NCI-H748 (cell line): ENCODE results near the gene PADI6.
"Not testable (repeated sequence)": the region's sequence is repeated elsewhere in the genome, so short reads cannot be mapped to it uniquely, and the experiment has no call there.

Experiments used
- DNase-seq: peaks from one replicate; lab custom pipeline; 2025; ENCODE audit not compliant: unreplicated experiment; lab: John Stamatoyannopoulos, UW

Gene PADI6

DNA sequence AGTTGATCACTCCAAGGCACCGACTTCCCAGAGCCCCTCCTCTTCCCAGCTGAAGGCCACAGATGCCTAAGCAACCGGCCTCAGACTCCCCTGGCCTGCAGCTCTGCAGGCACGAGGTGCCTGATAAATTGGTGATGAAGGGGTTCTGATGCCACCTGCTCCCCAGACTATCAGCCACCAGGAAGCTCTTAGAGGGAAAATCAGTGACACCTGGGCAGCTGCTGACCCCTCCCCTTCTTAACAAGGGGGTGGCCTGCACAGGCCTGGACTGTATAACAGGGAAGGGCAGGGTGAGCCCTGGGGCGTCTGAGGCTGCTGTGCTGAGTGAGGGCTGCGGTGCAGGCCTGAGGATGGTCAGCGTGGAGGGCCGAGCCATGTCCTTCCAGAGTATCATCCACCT lies at the start of gene PADI6:
Gene PADI6, plus strand, starts transcription at position 301 of the 400 bp plus-strand sequence. Its CDS starts 50 bp downstream, at position 351.
- DNase-seq = no peak

DNA sequence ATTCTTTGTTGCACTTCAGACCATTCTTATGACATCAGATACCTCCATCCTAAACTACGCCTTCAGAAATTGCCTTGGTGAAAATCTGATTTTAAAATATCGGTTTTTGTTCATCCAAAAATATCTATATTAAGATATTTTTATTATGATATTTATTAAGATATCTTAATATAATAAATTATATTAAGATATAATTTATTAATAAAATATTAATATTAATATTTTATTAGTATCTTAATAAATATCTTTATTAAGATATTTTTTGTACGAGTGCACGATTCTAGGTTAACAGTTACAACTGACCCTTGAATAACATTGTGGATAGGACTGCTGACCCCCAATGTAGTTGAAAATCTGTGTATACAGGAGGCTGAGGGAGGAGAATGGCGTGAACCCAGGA lies 43.1 kb upstream of the PADI6 start:
- no peak for DNase-seq

DNA sequence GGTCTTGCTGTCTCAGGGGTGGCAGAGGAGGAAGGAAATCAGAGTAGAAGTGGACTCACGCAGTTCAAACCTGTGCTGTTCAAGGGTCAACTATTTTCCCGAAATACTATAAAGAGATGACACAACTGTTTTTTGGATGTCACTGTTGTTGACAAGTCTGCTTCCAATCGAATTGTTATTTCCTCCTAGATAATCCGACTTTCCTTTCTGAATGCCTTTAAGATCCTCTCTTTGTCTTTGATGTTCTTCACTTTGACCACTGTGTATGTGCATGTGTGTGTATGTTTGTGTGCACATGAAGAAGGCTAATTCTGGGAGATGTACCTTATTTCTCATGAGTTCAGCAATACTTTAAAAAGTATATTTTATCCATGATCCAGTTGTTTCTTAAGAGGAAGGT lies 42.4 kb upstream of the PADI6 start:
- DNase-seq = no peak

DNA sequence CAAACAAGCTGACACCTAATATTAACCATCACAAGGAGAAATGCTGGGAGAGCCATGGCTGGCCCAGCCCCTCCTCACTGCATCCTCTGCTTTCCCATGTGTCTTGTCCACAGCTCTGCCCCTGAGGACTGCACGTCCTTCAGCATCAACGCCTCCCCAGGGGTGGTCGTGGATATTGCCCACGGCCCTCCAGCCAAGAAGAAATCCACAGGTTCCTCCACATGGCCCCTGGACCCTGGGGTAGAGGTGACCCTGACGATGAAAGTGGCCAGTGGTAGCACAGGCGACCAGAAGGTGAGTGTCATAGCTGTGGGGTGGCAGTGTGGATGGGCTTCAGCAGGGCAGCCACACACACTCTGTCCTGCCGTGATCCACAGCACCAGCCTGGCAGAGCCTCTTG lies 41.1 kb upstream of the PADI6 start:
- no peak for DNase-seq

DNA sequence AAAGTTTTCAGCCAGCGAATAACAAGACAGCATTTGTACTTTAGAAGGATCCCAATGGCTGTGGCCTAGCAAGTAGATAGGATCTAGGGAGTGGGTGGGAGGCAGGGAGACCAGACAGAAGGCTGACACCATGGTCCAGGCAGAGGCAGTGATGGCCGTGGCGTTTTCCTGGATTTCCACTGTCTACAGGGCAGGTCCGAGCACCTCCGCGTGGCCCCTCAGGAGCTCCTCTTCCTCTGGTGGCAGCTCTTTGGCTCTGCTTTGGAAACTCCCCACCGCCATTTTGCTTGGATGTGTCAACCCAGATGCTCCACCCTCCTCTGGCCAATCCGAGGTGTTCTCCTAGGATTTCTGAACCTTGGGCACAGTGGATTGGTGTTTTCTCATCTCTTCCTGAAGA lies 38.9 kb upstream of the PADI6 start:
- no peak for DNase-seq

DNA sequence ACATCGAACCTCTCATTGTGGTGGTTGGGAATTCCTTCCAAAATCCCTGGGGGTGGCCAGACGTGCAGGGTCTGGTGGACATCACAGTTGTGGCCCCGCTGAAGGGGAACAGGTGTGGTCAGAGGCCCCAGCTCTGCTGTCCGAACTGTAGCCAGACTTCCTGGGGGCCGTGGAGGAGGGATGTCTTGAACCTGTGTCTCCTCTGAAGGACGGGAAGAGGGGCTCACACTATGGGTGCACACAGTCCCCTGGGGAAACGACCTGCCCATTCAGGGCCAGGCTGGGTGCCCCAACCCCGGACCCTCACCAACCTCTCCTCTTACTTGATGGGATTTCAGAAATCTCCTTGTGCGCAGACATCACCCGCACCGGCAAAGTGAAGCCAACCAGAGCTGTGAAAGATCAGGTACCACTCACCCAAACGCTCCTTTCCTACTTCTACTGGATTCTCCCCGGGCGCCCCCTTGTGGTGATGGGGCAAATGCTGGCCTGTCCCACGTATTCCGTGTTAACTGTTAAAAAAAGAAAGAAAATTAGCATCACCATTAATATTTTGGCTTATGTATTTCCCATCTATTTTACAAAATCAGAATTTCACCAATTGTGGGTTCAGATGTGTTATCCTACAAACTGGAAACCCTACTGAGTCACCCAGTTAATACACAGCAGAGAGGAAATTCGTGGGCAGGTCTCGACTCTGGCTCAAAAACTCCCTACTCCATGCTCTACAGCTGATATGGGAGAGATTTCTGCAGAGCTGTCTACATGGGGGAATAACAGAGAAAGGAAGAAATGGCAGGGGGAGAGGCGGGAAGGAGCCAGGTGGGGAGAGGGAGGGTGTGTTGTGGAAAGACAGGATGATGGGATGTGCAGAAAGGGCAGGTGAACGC lies 35.9 kb upstream of the PADI6 start:
- peak; percentile 47 for DNase-seq

DNA sequence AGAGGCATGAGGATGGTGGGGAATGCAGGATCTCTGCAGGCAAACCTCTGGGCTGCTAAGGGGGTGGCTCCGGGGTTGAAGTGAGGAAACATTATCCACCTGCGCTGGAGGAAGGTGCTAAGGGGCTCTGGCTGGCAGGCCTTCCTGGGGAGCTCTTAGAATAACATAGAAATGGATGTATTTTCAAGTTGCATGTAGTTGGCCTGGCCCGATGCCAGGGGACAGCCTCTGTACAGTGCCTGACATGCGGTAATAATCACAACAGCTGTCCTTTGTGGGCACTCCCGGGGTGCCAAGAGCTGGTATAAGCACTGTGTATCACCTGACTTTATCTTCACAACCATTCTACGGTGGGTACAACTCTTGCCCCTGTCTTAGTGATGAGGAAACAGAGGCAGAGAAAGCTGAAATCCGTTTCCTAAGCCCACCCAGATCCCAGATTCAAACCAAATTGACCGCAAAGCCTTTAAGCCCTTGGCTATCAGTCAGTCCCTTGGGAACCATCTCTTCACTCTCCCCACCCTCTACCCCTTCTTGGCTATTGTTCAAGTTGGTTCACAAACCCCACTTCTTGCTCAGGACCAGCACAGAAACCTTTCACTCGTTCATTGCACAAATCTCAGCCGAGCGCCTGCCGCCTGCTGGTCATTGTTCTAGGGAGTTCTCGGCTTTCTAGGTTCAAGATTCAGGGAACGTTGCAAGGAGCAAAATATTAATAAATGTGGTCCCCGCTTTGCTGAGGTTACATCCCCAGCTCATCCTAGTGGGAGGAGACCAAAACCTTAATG lies 33.1 kb upstream of the PADI6 start:
- DNase-seq = no peak

DNA sequence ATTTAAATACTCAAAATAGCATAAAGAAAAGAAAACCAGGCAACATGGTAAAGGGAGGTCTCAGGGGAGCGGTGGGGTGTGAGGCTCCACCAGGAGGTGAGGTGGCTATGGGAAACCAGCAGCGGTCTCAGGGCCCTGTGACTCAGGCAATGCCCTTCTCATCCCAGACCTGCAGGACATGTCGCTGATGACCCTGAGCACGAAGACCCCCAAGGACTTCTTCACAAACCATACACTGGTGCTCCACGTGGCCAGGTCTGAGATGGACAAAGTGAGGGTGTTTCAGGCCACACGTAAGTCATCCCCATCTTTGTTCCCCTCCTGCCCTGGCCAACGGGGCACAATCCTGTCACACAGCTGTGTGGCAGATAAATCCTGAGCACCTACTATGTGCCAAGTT lies 32.5 kb upstream of the PADI6 start:
- no peak for DNase-seq

DNA sequence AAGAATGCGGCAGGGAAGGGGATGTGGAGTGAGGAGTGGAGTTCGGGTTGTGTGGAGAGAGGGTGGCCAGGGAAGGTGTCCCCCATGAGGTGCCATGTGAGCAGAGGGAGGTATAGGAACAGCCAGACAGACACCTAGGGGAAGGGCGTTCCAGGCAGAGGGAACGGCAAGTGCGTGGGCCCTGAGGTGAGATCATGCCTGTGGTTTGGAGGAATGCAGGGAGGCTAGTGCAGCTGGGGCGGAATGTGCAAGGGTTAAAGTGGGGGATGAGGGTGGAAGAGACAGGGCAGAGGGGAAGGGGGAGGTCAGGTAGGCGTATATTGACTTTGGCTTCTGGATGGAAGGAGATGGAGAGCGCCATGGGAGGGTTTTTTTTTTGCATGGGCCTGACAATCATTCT lies 31.6 kb upstream of the PADI6 start:
- no peak for DNase-seq

DNA sequence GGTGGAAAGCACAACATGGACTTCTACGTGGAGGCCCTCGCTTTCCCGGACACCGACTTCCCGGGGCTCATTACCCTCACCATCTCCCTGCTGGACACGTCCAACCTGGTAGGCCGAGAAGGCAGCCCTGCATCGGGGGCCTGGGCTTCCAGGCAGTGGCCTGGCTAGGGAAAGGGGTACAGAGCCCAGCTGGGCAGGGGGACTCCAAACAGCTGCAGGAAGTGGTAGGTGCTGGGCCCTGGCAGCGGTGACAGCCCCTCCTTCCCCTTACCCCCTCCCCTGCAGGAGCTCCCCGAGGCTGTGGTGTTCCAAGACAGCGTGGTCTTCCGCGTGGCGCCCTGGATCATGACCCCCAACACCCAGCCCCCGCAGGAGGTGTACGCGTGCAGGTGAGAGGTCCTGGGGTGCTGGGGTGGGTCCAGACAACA lies 30.0 kb upstream of the PADI6 start:
- no peak for DNase-seq

DNA sequence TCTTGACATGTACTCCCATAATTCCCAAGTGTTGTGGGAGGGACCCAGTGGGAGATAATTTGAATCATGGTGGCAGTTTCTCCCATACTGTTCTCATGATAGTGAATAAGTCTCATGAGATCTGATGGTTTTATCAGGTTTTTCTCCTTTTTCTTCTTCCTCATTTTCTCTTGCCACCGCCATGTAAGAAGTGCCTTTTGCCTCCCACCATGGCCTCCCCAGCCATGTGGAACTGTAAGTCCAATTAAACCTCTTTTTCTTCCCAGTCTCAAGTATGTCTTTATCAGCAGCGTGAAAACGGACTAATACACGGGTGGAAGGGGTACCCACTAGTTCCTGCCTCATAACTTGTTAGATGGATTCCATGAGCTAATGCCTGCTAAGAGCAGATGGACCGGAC lies 26.5 kb upstream of the PADI6 start:
- DNase-seq = not testable (repeated sequence)

DNA sequence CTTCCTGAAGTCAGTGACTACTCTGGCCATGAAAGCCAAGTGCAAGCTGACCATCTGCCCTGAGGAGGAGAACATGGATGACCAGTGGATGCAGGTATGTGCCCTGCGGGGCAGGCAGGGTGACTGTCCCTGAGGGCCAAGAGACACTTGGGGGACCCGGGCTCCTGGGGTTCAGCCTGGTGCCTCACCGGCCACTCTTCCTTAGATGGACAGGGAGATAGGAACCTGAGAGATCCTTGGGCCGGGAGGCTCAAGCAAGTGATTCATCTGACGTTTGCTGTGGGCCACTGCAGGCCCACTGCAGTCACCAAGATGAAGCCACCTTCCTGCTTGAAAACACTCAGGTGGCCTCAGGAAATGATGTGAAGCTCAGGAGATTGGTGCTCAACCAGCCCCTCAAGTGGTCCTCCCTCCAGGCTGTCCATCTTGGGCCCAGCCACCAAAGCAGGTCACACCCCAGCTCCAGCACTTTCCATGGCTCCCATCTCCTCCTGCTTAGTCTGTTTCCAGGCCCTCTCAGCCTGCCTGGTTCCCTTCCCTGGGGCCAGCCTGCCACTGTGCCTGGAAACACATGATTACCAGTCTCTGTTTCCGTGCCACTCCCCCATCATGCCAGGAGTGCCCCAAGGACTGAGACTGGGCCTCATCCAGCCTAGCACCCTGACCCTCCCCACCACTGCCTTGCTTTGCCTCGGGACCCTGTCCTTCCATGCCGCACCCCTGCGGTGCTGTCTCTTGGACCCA lies 25.8 kb upstream of the PADI6 start:
- DNase-seq = no peak

DNA sequence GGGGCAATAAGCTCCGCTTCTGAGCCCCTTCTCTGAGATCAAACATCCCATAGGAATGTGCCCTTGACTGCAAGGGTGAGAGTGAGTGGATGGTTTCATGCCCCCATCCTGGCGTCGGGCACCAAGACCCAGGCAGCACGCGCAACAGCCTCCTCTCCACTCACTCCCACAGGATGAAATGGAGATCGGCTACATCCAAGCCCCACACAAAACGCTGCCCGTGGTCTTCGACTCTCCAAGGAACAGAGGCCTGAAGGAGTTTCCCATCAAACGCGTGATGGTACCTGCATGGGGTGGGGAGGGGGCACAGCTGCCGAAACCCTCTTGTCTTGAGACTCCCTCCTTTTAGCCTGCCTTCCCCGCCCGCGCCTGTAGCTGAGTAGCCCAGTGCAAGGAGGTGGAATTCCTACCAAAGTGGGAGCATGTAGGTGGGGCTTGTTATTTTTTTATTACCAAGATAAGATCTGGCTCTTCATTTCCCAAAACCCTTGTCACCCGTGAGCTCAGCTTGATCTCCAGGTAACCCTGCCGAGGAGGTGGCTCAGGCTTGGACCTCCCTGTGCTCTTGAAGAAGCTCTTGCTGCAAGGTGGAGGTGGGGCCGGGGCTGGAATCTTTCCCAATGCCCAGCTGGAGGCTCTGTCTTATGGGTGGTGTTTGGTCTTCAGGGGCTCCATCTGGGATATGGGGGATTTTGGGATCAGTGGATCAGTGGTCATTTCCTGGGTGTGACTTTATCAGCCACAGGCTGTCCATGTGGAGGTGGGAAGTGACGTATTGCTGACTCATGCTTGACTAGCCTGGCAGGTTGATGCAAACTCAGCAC lies 24.0 kb upstream of the PADI6 start:
- no peak for DNase-seq

DNA sequence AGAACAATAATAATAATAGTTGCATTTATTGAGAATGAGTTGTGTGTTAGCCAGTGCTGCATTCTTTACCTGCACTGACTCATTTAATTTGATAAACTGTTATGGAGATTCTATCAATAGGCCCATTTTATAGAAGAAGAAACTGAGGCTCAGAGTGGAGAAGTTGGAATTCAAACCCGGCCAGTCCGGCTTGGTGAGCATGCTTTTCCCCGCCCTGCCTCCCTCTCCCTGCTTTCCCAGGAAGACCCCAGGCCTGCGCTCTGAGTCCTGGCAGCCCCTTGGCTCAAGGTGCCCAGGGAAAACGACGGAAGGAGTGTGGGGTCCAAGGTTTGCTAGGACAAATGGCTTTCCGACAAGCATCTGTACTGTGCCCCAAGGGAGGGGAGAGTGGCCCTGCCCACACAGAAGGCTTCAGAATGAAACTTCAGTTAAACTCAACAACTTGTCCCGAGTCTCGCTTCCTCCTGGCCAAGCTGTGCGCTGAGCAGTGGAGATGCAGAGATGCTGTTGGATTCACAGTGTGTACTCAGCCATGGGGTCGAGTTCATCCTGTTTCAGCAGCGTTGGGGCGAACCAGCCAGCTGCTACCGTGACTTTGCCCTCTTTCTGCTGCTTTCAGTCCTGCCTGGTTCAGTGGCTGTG lies 23.3 kb upstream of the PADI6 start:
- no peak for DNase-seq

DNA sequence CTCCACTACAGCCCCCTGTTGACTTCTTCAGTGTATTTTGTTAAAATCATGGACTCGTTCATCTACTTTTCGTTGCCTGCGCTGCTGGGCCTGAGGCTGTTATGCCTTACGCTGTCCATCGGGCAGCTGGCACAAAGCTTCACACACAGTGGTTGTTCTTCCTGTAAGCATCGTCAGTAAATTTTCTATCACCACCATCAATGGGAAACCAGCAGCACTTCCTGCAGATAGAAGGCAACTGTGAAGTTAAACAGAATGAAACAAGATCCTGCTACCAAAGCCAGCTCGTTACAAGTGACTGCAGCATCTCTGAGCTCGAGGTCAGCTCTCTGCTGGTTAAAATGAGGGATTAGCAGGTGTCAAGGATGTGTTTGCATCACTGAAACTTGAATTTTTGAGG lies 21.9 kb upstream of the PADI6 start:
- DNase-seq = no peak

DNA sequence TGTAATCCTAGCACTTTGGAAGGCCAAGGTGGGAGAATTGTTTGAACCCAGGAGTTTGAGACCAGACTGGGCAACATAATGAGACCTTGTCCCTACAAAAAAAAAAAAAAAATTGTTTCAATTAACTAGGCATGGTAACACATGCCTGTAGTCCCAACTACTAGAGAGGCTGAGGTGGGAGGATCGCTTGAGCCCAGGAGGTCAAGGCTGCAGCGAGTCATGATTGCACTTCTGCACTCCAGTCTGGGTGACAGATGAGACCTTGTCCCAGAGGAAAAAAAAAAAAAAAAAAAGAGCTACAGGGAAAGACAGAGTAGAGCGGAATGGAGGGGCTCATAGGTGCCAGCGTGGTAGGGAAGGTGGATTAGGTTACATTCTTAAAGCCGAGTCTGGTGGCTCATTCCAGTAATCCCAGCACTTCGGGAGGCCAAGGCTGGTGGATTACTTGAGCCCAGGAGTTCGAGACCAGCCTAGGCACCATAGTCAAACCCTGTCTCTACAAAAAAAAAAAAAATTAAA lies 21.0 kb upstream of the PADI6 start:
- no peak for DNase-seq

DNA sequence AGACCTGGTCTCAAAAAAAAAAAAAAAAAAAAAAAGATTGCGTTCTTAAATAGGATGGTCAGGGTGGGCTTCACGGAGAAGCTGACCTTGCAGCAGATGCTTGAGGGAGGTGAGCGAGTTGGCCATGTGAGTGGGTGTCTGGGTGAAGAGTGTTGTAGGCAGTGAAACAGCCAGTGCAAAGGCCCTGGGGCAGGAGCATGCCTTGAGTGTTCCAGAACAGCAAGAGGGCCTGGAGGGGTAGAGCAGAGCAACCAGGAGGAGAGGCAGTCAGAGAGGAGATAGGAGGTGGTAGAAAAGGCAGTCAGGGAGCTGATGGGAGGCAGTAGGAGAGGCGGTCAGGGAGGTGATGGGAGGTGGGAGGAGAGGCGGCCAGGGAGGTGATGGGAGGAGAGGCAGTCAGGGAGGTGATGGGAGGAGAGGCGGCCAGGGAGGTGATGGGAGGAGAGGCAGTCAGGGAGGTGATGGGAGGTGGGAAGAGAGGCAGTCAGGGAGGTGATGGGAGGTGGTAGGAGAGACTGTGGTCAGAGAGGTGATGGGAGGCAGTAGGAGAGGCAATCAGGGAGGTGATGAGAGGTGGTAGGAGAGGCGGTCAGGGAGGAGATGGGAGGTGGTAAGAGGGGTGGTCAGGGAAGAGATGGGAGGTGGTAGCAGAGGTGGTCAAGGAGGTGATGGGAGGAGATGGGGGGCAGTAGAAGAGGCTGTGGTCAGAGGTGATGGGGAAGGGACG lies 20.2 kb upstream of the PADI6 start:
- DNase-seq = no peak

DNA sequence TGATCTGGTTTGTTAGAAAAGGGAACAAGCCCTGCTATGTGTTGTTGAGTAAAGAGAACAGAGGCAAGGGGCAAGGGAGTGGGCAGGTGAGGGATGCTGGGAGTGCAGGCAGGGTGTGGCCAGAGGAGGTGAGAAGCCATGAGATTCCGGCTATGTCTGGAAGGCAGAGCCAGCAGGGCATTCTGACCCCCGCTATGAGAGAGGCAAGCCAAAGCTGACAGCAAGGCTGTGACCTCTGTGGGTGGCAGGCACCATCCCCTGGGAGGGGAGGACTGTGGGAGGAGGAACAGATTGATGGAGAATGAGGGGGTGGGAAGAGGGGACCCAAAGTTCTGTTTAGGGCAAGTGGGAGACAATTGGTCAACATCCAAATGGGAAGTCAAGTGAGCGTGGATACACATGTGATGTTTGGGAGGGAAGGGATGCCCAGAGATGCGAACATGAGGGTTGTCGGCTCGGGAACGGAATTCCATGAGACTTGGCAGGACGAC lies 19.5 kb upstream of the PADI6 start:
- no peak for DNase-seq

DNA sequence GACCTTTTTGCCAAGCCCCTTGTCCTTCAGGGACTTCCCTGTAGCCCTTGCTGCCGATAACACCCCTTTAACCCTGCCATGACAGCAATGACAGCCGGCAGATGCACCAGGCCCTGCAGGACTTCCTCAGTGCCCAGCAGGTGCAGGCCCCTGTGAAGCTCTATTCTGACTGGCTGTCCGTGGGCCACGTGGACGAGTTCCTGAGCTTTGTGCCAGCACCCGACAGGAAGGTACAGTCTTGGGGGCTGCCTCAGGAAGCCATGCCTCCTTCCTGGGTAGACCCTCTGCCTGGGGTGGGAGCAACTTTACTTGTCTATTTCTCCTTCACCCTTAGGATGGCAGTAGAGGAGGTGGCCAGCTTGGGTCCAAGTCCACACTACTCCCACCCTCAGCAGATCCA lies 16.1 kb upstream of the PADI6 start:
- no peak for DNase-seq
